Neuronal stem cell (in vitro differentiated cells): Measurements from ENCODE around the gene IFFO2.

Experiments
- DNase-seq: peaks from one replicate; pipeline ENCODE4 v3.0.0-alpha.2; 2013; ENCODE audit warnings: low spot score
- H2AFZ ChIP-seq: one replicate; pipeline ENCODE4 v1.6.1; 2013; ENCODE audit warnings: mild to moderate bottlenecking, low read length, inconsistent platforms
- H2AK5ac ChIP-seq: 2 replicates; pipeline ENCODE4 v1.6.1; 2013; ENCODE audit warnings: low read depth, mild to moderate bottlenecking, inconsistent platforms, low read length, moderate library complexity, mixed read lengths
- H2BK120ac ChIP-seq: 2 replicates; pipeline ENCODE4 v1.6.1; 2013; ENCODE audit warnings: low read depth, mild to moderate bottlenecking, inconsistent platforms, low read length, moderate library complexity, mixed read lengths
- H2BK12ac ChIP-seq: one replicate; pipeline ENCODE4 v1.6.1; 2013; ENCODE audit warnings: low read length, inconsistent platforms
- H2BK15ac ChIP-seq: 2 replicates; pipeline ENCODE4 v1.6.1; 2013; ENCODE audit warnings: mild to moderate bottlenecking, low read length, inconsistent platforms, mixed read lengths
- H2BK5ac ChIP-seq: one replicate; pipeline ENCODE4 v1.6.1; 2013; ENCODE audit warnings: inconsistent platforms, mild to moderate bottlenecking, low read length, moderate library complexity
- H3K14ac ChIP-seq: one replicate; pipeline ENCODE4 v1.6.1; 2013; ENCODE audit warnings: low read length, inconsistent platforms
- H3K18ac ChIP-seq: 2 replicates; pipeline ENCODE4 v1.6.1; 2013; ENCODE audit warnings: low read length, inconsistent platforms
- H3K23ac ChIP-seq: 2 replicates; pipeline ENCODE4 v1.6.1; 2013; ENCODE audit warnings: low read depth, mild to moderate bottlenecking, mixed read lengths, low read length, inconsistent platforms; ENCODE audit not compliant: poor library complexity
- H3K27ac ChIP-seq: replicated peaks from 3 replicates; pipeline ENCODE4 v1.5.1; 2013; ENCODE audit warnings: low read length, inconsistent platforms
- H3K27me3 ChIP-seq, 3 experiments: 2 replicates each; pipeline ENCODE4 v1.6.1; 2013; ENCODE audit warnings: low read length in 3 of 3, mild to moderate bottlenecking in 2 of 3, inconsistent platforms in 1 of 3, low read depth in 1 of 3, mixed read lengths in 1 of 3, moderate library complexity in 1 of 3; ENCODE audit not compliant: control insufficient read depth in 3 of 3, insufficient read depth in 3 of 3
- H3K36me3 ChIP-seq, 2 donors: replicated peaks in 1 of 2; 2 replicates each; pipeline ENCODE4 v1.6.1; 2013; ENCODE audit warnings: low read length in 2 of 2; ENCODE audit not compliant: control insufficient read depth in 2 of 2, insufficient read depth in 2 of 2
- H3K4ac ChIP-seq: 2 replicates; pipeline ENCODE4 v1.6.1; 2013; ENCODE audit warnings: inconsistent platforms, mild to moderate bottlenecking, low read length, moderate library complexity
- H3K4me1 ChIP-seq, 2 donors: 1 replicate in 1 of 2; 2 replicates in 1 of 2; pipeline ENCODE4 v1.6.1; 2013; ENCODE audit warnings: low read length in 2 of 2, low read depth in 1 of 2; ENCODE audit not compliant: control insufficient read depth in 2 of 2, insufficient read depth in 1 of 2
- H3K4me2 ChIP-seq: one replicate; pipeline ENCODE4 v1.6.1; 2013; ENCODE audit warnings: mild to moderate bottlenecking, low read length, inconsistent platforms; ENCODE audit not compliant: insufficient read depth, poor library complexity, severe bottlenecking
- H3K4me3 ChIP-seq, 2 donors: 2 replicates each; pipeline ENCODE4 v1.5.1; 2013; ENCODE audit warnings: low read length in 2 of 2, mild to moderate bottlenecking in 2 of 2, inconsistent platforms in 1 of 2, moderate library complexity in 1 of 2
- H3K79me1 ChIP-seq: one replicate; pipeline ENCODE4 v1.6.1; 2013; ENCODE audit warnings: low read depth, mild to moderate bottlenecking, inconsistent platforms, low read length, moderate library complexity
- H3K9ac ChIP-seq: one replicate; pipeline ENCODE4 v1.6.1; 2013; ENCODE audit warnings: mild to moderate bottlenecking, low read depth, low read length, inconsistent platforms; ENCODE audit not compliant: poor library complexity
- H3K9me3 ChIP-seq, 2 donors: replicated peaks in 1 of 2; 2 replicates each; pipeline versions ENCODE3 to v1.6.1; 2013; ENCODE audit warnings: low read length in 2 of 2, mild to moderate bottlenecking in 2 of 2, inconsistent platforms in 1 of 2, low read depth in 1 of 2, mixed read lengths in 1 of 2, moderate library complexity in 1 of 2; ENCODE audit not compliant: control insufficient read depth in 2 of 2, insufficient read depth in 1 of 2
- H4K8ac ChIP-seq: one replicate; pipeline ENCODE4 v1.6.1; 2013; ENCODE audit warnings: low read depth, mild to moderate bottlenecking, inconsistent platforms, low read length, moderate library complexity
- H4K91ac ChIP-seq: one replicate; pipeline ENCODE4 v1.6.1; 2013; ENCODE audit warnings: low read length, low read depth, mild to moderate bottlenecking, inconsistent platforms; ENCODE audit not compliant: poor library complexity
- WGBS, 2 donors: extraction: QIAGEN DNeasy Blood & Tissue Kit; methylation state at CpG; one replicate each; pipeline ENCODE4 v1.1.7; 2013; ENCODE audit warnings: missing lambda C conversion rate in 2 of 2, mixed read lengths in 1 of 2; ENCODE audit not compliant: insufficient read length in 2 of 2, insufficient replicate concordance in 1 of 2; ENCODE audit errors: extremely low coverage in 2 of 2; 5-methylcytosine and 5-hydroxymethylcytosine counted together

IFFO2 gene

DNA sequence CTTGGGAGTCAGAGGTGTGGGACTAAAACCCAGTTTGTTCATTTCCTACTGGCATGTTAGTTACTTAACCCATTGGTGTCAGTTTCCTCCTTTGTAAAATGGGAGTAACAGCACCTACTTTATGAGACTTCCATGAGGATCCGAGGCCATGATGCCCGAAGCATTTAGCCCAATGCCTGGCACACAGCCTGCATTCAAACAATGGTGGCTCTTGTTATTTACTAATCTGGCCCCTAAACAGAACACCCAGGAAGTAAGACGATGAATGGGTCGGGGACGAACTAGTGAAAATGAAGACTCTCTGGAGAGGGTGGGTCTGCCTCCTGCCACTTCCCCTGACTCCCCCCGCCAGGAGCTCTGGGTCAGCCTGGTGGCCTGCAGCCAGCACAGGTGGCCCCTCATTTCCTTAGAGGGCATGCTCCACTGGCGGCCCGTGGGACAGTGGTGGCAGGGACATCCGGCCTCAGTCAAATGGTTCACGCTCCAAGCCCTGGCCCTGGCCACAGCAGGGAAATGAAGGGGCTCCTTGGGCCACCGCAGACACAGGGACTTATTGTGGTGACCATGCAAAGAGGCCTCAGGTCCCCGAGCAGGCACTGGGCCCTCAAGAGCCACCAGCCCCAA is 87.6 kb downstream of the IFFO2 start:
- peak overlapping the region; percentile 66 for H3K14ac ChIP-seq
- H3K4me1 ChIP-seq: no peaks in the 10 kb centered on the region
- no peak overlapping the region for H2BK12ac ChIP-seq
- no peak overlapping the region for H3K23ac ChIP-seq
- H3K4ac ChIP-seq: no peak overlapping the region
- H3K18ac ChIP-seq: peak overlapping the region; percentile 40
- peaks cover 0 to 3% of the 10 kb centered on the region in 2 donors for H3K36me3 ChIP-seq
- no peak overlapping the region for H3K27ac ChIP-seq
- H2AK5ac ChIP-seq: no peak overlapping the region
- H3K4me3 ChIP-seq: no peak overlapping the region
- no peak overlapping the region for H3K9ac ChIP-seq
- no peak overlapping the region for H2BK15ac ChIP-seq
- no peak for DNase-seq
- H2BK120ac ChIP-seq: no peak overlapping the region
- no peak overlapping the region for H4K8ac ChIP-seq
- H3K4me2 ChIP-seq: no peak overlapping the region
- H3K9me3 ChIP-seq: no peaks in the 10 kb centered on the region
- peaks cover 2% of the 10 kb centered on the region for H3K79me1 ChIP-seq
- H4K91ac ChIP-seq: no peak overlapping the region
- no CpG with 5 or more reads among the region's 12 CpGs for WGBS, 2 donors
- H2AFZ ChIP-seq: no peak overlapping the region
- H3K27me3 ChIP-seq: peaks cover 0 to 29% (median 0%) of the 10 kb centered on the region in 3 experiments
- H2BK5ac ChIP-seq: no peak overlapping the region

DNA sequence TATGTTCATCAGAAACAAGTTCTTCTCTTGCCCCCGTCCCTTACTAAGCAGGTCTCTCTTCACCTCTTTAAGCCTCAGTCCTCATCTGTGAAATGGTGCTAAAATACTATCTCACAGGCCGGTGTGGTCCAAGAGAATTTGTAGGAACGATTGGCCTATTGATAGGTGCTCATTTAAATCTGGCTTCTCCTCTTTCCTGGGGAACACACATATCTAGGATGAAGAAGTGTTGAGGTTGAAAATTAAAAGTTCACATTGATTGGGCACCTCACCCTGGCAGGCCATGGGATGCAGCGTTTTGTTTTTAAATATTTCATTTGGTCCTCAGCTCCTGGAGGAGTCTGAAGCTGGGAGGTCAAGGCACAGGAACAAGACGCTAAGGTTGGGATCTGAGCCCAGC is 88.1 kb downstream of the IFFO2 start:
- H3K4me1 ChIP-seq: no peaks in the 10 kb centered on the region
- H4K8ac ChIP-seq: no peak overlapping the region
- no peak overlapping the region for H3K27ac ChIP-seq
- H3K79me1 ChIP-seq: peaks cover 2% of the 10 kb centered on the region
- no peak overlapping the region for H3K18ac ChIP-seq
- H3K14ac ChIP-seq: no peak overlapping the region
- no peak overlapping the region for H2AFZ ChIP-seq
- H3K9me3 ChIP-seq: no peaks in the 10 kb centered on the region
- no peak overlapping the region for H3K4me2 ChIP-seq
- no CpG with 5 or more reads among the region's 5 CpGs for WGBS, 2 donors
- H2AK5ac ChIP-seq: no peak overlapping the region
- no peak for DNase-seq
- no peak overlapping the region for H4K91ac ChIP-seq
- H2BK12ac ChIP-seq: no peak overlapping the region
- no peak overlapping the region for H3K23ac ChIP-seq
- no peak overlapping the region for H2BK5ac ChIP-seq
- no peak overlapping the region for H2BK15ac ChIP-seq
- no peak overlapping the region for H2BK120ac ChIP-seq
- H3K9ac ChIP-seq: no peak overlapping the region
- H3K27me3 ChIP-seq: peaks cover 0 to 34% (median 0%) of the 10 kb centered on the region in 3 experiments
- H3K4me3 ChIP-seq: no peak overlapping the region
- peaks cover 0 to 3% of the 10 kb centered on the region in 2 donors for H3K36me3 ChIP-seq
- no peak overlapping the region for H3K4ac ChIP-seq

DNA sequence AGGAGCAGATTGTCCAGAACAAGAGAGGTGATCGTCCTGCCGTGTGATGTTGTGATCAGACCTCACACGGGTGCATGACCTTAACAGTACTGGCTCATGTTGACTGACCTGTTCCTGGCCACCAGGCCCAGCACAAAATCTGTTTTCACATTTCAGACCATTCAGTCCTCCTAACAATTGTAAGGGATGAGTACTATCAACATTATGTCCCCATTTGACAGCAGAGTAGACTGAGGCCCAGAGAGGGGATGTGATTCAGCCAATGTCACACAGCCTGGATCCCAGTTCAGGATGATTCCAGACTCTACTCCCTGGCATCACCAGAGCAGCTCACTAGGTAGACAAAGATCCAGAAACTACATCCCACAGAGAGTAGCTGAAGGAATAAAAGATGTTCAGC is 89.6 kb downstream of the IFFO2 start:
- no CpG with 5 or more reads among the region's 3 CpGs for WGBS, 2 donors
- H3K14ac ChIP-seq: no peak overlapping the region
- no peak overlapping the region for H3K4me2 ChIP-seq
- peaks cover 0 to 41% (median 0%) of the 10 kb centered on the region in 3 experiments for H3K27me3 ChIP-seq
- H4K91ac ChIP-seq: no peak overlapping the region
- H2BK15ac ChIP-seq: no peak overlapping the region
- H3K4me3 ChIP-seq: no peak overlapping the region
- H3K9ac ChIP-seq: no peak overlapping the region
- no peak overlapping the region for H4K8ac ChIP-seq
- H3K4ac ChIP-seq: no peak overlapping the region
- no peak overlapping the region for H3K18ac ChIP-seq
- peaks cover 2% of the 10 kb centered on the region for H3K79me1 ChIP-seq
- H2BK5ac ChIP-seq: no peak overlapping the region
- no peak overlapping the region for H3K27ac ChIP-seq
- no peak overlapping the region for H3K23ac ChIP-seq
- no peaks in the 10 kb centered on the region for H3K4me1 ChIP-seq
- no peak for DNase-seq
- no peak overlapping the region for H2BK12ac ChIP-seq
- no peaks in the 10 kb centered on the region for H3K9me3 ChIP-seq
- no peak overlapping the region for H2AFZ ChIP-seq
- no peak overlapping the region for H2BK120ac ChIP-seq
- H2AK5ac ChIP-seq: no peak overlapping the region
- no peaks in the 10 kb centered on the region for H3K36me3 ChIP-seq

DNA sequence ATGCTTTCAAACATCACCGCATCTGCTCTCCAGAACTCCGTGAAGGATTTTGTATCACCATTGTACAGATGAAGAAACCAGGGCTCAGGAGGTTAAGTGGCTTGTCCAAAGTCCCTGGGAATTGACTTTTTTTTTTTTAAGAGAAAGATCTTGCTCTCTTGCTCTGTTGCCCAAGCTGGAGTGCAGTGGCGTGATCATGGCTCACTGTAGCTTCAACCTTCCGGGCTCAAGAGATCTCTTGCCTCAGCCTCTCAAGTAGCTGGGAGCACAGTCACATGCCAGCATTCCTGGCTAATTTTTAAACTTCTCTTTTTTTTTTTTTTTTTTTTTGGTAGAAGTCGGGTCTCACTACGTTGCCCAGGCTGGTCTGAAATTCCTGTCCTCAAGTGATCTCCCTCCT is 90.2 kb downstream of the IFFO2 start:
- H4K8ac ChIP-seq: no peak overlapping the region
- H3K27ac ChIP-seq: no peak overlapping the region
- no peaks in the 10 kb centered on the region for H3K9me3 ChIP-seq
- no peak overlapping the region for H2AFZ ChIP-seq
- H2BK15ac ChIP-seq: no peak overlapping the region
- no peak overlapping the region for H3K9ac ChIP-seq
- no peaks in the 10 kb centered on the region for H3K4me1 ChIP-seq
- H4K91ac ChIP-seq: no peak overlapping the region
- no peak overlapping the region for H3K4me3 ChIP-seq
- H3K23ac ChIP-seq: no peak overlapping the region
- H3K36me3 ChIP-seq: no peaks in the 10 kb centered on the region
- no peak overlapping the region for H2BK120ac ChIP-seq
- no peak overlapping the region for H3K18ac ChIP-seq
- no peak overlapping the region for H2BK12ac ChIP-seq
- DNase-seq: no peak
- peaks cover 0 to 46% (median 0%) of the 10 kb centered on the region in 3 experiments for H3K27me3 ChIP-seq
- H3K79me1 ChIP-seq: peaks cover 2% of the 10 kb centered on the region
- H2BK5ac ChIP-seq: no peak overlapping the region
- H2AK5ac ChIP-seq: no peak overlapping the region
- no peak overlapping the region for H3K4ac ChIP-seq
- WGBS, 2 donors: no CpG with 5 or more reads among the region's 6 CpGs
- no peak overlapping the region for H3K4me2 ChIP-seq
- H3K14ac ChIP-seq: no peak overlapping the region
